ENCODE data around the gene PRKD3. TPM values are rescaled to one million over a fixed set of nuclear protein-coding genes. Genes with fewer than 3 reads are reported as not detected.

The PRKD3 gene
- 13.2 and 22.5 TPM in 2 replicates for total RNA-seq

DNA sequence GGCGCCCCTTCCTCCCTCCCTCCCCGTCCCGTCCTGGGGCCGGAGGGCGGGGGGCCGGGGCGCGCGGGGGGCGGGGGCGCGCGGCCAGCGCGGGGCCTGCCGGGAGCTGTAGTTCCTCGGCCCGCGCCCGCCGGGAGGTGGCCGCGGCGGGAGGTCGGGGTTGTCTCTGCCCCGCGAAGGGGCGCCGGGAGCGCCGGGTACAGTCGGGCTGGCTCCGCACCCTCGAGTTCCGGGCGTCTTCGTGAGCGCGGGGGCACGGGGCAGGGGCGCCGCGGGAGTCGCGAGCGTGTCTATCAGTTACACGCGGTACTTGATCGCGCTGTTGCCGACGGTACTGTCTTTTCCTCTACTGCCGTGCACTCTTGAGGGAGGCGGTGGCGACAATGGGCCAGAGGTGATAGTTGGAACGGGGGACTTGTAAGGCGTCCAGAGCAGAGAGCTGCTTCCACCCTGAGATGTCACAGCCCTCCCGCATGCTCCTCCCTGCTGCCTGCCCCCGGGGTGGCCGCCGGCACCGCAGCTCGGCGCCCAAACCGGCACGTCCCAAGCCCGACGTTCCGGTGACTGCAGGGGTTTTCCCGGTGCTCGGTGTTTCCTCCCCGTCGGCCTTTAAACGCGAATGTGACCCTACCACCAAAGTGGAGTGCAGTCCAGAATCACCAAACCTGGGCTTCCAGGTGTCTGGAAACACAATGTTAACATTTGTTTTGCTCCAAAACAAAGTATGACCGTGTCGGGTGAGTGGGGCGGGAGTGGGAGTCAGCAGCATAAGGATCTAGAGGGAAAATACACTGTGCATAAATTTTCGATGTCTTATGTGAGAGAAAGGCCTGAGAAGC is at the start of gene PRKD3:
PRKD3 (minus strand) TSS at position 48 of the 839 bp plus-strand sequence. CDS start 8,309 bp downstream, outside the sequence.

GRCh38 chr2:37344453-37345361 is 20.1 kb upstream of the PRKD3 start, which contains the start of gene QPCT:
Gene QPCT, plus strand, starts transcription at chr2:37344630. Its CDS starts 102 bp downstream, at chr2:37344732.

Other genes starting within 250 kb of the PRKD3 start
- 8.1 and 10.8 TPM in 2 replicates for gene HEATR5B, start 240.5 kb downstream of the PRKD3 start, total RNA-seq
- 2.4 and 4.2 TPM in 2 replicates for gene GPATCH11, start 240.3 kb downstream of the PRKD3 start, total RNA-seq
- gene EIF2AK2, start 167.9 kb downstream of the PRKD3 start, total RNA-seq, result 9.2 and 13.1 TPM in 2 replicates
- gene SULT6B1, start 136.2 kb downstream of the PRKD3 start, total RNA-seq, result not detected in 2 replicates
- gene CEBPZOS, start 128.3 kb downstream of the PRKD3 start, total RNA-seq, result 18.4 and 23.3 TPM in 2 replicates
- gene CEBPZ, start 93.2 kb downstream of the PRKD3 start, total RNA-seq, result 29.3 and 31.9 TPM in 2 replicates
- gene NDUFAF7, start 93.2 kb downstream of the PRKD3 start, total RNA-seq, result 8.5 and 9.7 TPM in 2 replicates
- 2.5 and 2.9 TPM in 2 replicates for gene QPCT, start 19.8 kb upstream of the PRKD3 start, total RNA-seq

All from airway epithelial cell (primary cell).